Aortic smooth muscle cell (primary cell): ENCODE measurements around the gene LEPR. TPM values are rescaled to one million over a fixed set of nuclear protein-coding genes. Genes with fewer than 3 reads are reported as not detected.

ENCODE experiments used
- total RNA-seq: library from RNA; depleted of rRNA; stranded (reverse); fragments of >200 nt; gene quantifications from 2 replicates; pipeline ENCODE4 v1.2.3, GENCODE V29; 2014

LEPR gene
- total RNA-seq, result 18.0 and 19.6 TPM in 2 replicates

DNA sequence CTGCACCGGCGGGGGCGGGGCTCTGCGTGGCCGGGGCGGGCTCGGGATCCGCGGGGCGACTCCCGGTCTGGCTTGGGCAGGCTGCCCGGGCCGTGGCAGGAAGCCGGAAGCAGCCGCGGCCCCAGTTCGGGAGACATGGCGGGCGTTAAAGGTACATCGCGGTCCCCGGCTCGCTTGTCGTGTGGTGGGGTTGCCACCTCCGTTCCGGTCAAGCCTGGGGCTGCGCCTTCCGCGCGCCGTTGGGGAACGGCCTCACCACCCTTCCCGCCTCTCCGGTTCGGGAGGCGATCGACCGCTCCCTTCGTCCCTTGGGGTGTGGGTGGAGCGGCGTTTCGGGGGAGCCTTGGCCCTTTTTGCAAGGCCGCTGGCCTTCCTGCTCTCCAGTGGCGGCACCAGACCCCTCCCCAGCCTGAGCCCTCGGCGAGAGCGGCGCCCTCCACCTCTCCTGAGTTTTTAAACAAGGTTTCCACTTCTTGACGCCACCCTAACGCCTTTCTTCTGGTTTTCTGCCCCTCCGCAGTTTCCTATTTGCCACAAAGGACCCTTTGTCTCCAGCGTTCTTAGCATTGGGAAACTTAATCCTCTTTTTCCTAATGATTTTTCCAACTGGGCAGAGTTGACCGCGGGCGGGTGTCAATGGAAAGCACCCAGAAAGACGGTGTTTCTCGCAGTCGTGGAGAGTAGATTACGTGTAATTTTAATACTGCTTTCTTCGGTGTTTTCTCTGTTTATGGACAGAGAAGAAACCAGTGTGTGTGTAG is at the start of gene LEPR, which contains the start of gene LEPROT:
Gene LEPR (plus strand): TSS at position 79 of the 761 bp plus-strand sequence. CDS start 144,898 bp downstream, outside the sequence.
Gene LEPROT (plus strand): TSS at position 79 of the 761 bp plus-strand sequence. CDS start 57 bp downstream, at position 136.

Other genes starting within 250 kb of the LEPR start
- gene DNAJC6, start 111.1 kb upstream of the LEPR start, total RNA-seq, result 1.3 and 2.5 TPM in 2 replicates
- 46.4 and 47.8 TPM in 2 replicates for gene LEPROT, start within 50 bp of the LEPR start, total RNA-seq